ENCODE results near the gene MGAT5.

MGAT5 gene

GRCh38 chr2:134443814-134444480, 190.1 kb downstream of the MGAT5 start:
- no peak overlapping the region for H2BK15ac ChIP-seq (ENCODE audit: low read length)
- H3K4me1 ChIP-seq (ENCODE audit: control insufficient read depth in 2 of 2, insufficient read depth in 1 of 2, low read depth in 1 of 2, low read length in 2 of 2), result peaks cover 0 to 6% of the 10 kb centered on the region in 2 donors
- no peaks in the 10 kb centered on the region for H3K79me1 ChIP-seq (ENCODE audit: low read depth, low read length)
- no peak overlapping the region for H3K4ac ChIP-seq (ENCODE audit: low read length)
- H3K27me3 ChIP-seq (ENCODE audit: control insufficient read depth in 3 of 3, insufficient read depth in 3 of 3, low read depth in 1 of 3, low read length in 3 of 3), result no peaks in the 10 kb centered on the region
- H2BK5ac ChIP-seq (ENCODE audit: low read length), result no peak overlapping the region
- H4K91ac ChIP-seq (ENCODE audit: low read depth, low read length, poor library complexity), result no peak overlapping the region
- no peak overlapping the region for H2BK120ac ChIP-seq (ENCODE audit: low read depth, low read length)
- no peak overlapping the region for H3K4me2 ChIP-seq (ENCODE audit: insufficient read depth, low read length, poor library complexity, severe bottlenecking)
- no peak overlapping the region for H2AFZ ChIP-seq (ENCODE audit: low read length)
- H2AK5ac ChIP-seq (ENCODE audit: low read depth, low read length), result no peak overlapping the region
- no peak for DNase-seq (ENCODE audit: low spot score)
- H3K4me3 ChIP-seq (ENCODE audit: low read length in 2 of 2), result no peak overlapping the region
- no CpG with 5 or more reads among the region's 11 CpGs for WGBS, 2 donors (ENCODE audit: extremely low coverage in 2 of 2, insufficient read length in 2 of 2, insufficient replicate concordance in 1 of 2)
- H2BK12ac ChIP-seq (ENCODE audit: low read length), result no peak overlapping the region
- no peak overlapping the region for H4K8ac ChIP-seq (ENCODE audit: low read depth, low read length)
- no peak overlapping the region for H3K23ac ChIP-seq (ENCODE audit: low read depth, low read length, poor library complexity)
- H3K9me3 ChIP-seq (replicated peaks in 1 of 2; ENCODE audit: control insufficient read depth in 2 of 2, insufficient read depth in 1 of 2, low read depth in 1 of 2, low read length in 2 of 2), result no peaks in the 10 kb centered on the region
- no peak overlapping the region for H3K27ac ChIP-seq (replicated peaks; ENCODE audit: low read length)
- no peak overlapping the region for H3K18ac ChIP-seq (ENCODE audit: low read length)
- H3K36me3 ChIP-seq (replicated peaks in 1 of 2; ENCODE audit: control insufficient read depth in 2 of 2, insufficient read depth in 2 of 2, low read length in 2 of 2), result peaks cover 9 to 35% of the 10 kb centered on the region in 2 donors
- H3K14ac ChIP-seq (ENCODE audit: low read length), result peak overlapping the region; percentile 58
- no peak overlapping the region for H3K9ac ChIP-seq (ENCODE audit: low read depth, low read length, poor library complexity)

GRCh38 chr2:134445116-134445515, 191.2 kb downstream of the MGAT5 start:
- H3K4ac ChIP-seq (ENCODE audit: low read length), result no peak overlapping the region
- no peak overlapping the region for H4K91ac ChIP-seq (ENCODE audit: low read depth, low read length, poor library complexity)
- H3K23ac ChIP-seq (ENCODE audit: low read depth, low read length, poor library complexity), result no peak overlapping the region
- peak overlapping the region; percentile 29 for H3K18ac ChIP-seq (ENCODE audit: low read length)
- peaks cover 0 to 6% of the 10 kb centered on the region in 2 donors for H3K4me1 ChIP-seq (ENCODE audit: control insufficient read depth in 2 of 2, insufficient read depth in 1 of 2, low read depth in 1 of 2, low read length in 2 of 2)
- H2AFZ ChIP-seq (ENCODE audit: low read length), result no peak overlapping the region
- no peak overlapping the region for H2BK120ac ChIP-seq (ENCODE audit: low read depth, low read length)
- H2BK15ac ChIP-seq (ENCODE audit: low read length), result no peak overlapping the region
- H3K4me2 ChIP-seq (ENCODE audit: insufficient read depth, low read length, poor library complexity, severe bottlenecking), result no peak overlapping the region
- H3K4me3 ChIP-seq (ENCODE audit: low read length in 2 of 2), result no peak overlapping the region
- no peak overlapping the region for H2BK5ac ChIP-seq (ENCODE audit: low read length)
- H2BK12ac ChIP-seq (ENCODE audit: low read length), result no peak overlapping the region
- H3K14ac ChIP-seq (ENCODE audit: low read length), result no peak overlapping the region
- no peak overlapping the region for H3K27ac ChIP-seq (replicated peaks; ENCODE audit: low read length)
- H3K9me3 ChIP-seq (replicated peaks in 1 of 2; ENCODE audit: control insufficient read depth in 2 of 2, insufficient read depth in 1 of 2, low read depth in 1 of 2, low read length in 2 of 2), result no peaks in the 10 kb centered on the region
- H3K36me3 ChIP-seq (replicated peaks in 1 of 2; ENCODE audit: control insufficient read depth in 2 of 2, insufficient read depth in 2 of 2, low read length in 2 of 2), result peaks cover 7 to 32% of the 10 kb centered on the region in 2 donors
- H3K79me1 ChIP-seq (ENCODE audit: low read depth, low read length), result no peaks in the 10 kb centered on the region
- no peak overlapping the region for H4K8ac ChIP-seq (ENCODE audit: low read depth, low read length)
- H3K9ac ChIP-seq (ENCODE audit: low read depth, low read length, poor library complexity), result no peak overlapping the region
- WGBS, 2 donors (ENCODE audit: extremely low coverage in 2 of 2, insufficient read length in 2 of 2, insufficient replicate concordance in 1 of 2), result no CpG with 5 or more reads among the region's 4 CpGs
- no peak for DNase-seq (ENCODE audit: low spot score)
- no peak overlapping the region for H2AK5ac ChIP-seq (ENCODE audit: low read depth, low read length)
- H3K27me3 ChIP-seq (ENCODE audit: control insufficient read depth in 3 of 3, insufficient read depth in 3 of 3, low read depth in 1 of 3, low read length in 3 of 3), result no peaks in the 10 kb centered on the region

GRCh38 chr2:134445985-134446382, 192.1 kb downstream of the MGAT5 start:
- Histone ChIP-seq H2AK5ac (ENCODE audit: low read depth, low read length) (no peak overlapping the region), H2BK120ac (ENCODE audit: low read depth, low read length) (no peak overlapping the region), H3K23ac (ENCODE audit: low read depth, low read length, poor library complexity) (no peak overlapping the region), H3K27ac (replicated peaks; ENCODE audit: low read length) (no peak overlapping the region), H3K14ac (ENCODE audit: low read length) (no peak overlapping the region), H2BK15ac (ENCODE audit: low read length) (no peak overlapping the region), H3K4me3 (ENCODE audit: low read length in 2 of 2) (no peak overlapping the region), H3K36me3 (replicated peaks in 1 of 2; ENCODE audit: control insufficient read depth in 2 of 2, insufficient read depth in 2 of 2, low read length in 2 of 2) (peaks cover 7 to 32% of the 10 kb centered on the region in 2 donors), H2BK5ac (ENCODE audit: low read length) (no peak overlapping the region), H3K18ac (ENCODE audit: low read length) (no peak overlapping the region), H3K9ac (ENCODE audit: low read depth, low read length, poor library complexity) (no peak overlapping the region), H2BK12ac (ENCODE audit: low read length) (no peak overlapping the region), H3K79me1 (ENCODE audit: low read depth, low read length) (no peaks in the 10 kb centered on the region), H4K91ac (ENCODE audit: low read depth, low read length, poor library complexity) (no peak overlapping the region), H4K8ac (ENCODE audit: low read depth, low read length) (no peak overlapping the region), H2AFZ (ENCODE audit: low read length) (no peak overlapping the region), H3K4me1 (ENCODE audit: control insufficient read depth in 2 of 2, insufficient read depth in 1 of 2, low read depth in 1 of 2, low read length in 2 of 2) (peaks cover 0 to 6% of the 10 kb centered on the region in 2 donors), H3K4ac (ENCODE audit: low read length) (no peak overlapping the region), H3K27me3 (ENCODE audit: control insufficient read depth in 3 of 3, insufficient read depth in 3 of 3, low read depth in 1 of 3, low read length in 3 of 3) (no peaks in the 10 kb centered on the region), H3K4me2 (ENCODE audit: insufficient read depth, low read length, poor library complexity, severe bottlenecking) (no peak overlapping the region), H3K9me3 (replicated peaks in 1 of 2; ENCODE audit: control insufficient read depth in 2 of 2, insufficient read depth in 1 of 2, low read depth in 1 of 2, low read length in 2 of 2) (no peaks in the 10 kb centered on the region)
- no peak for DNase-seq (ENCODE audit: low spot score)
- no CpG with 5 or more reads among the region's 11 CpGs for WGBS, 2 donors (ENCODE audit: extremely low coverage in 2 of 2, insufficient read length in 2 of 2, insufficient replicate concordance in 1 of 2)

- Histone ChIP-seq H3K4me1 (ENCODE audit: control insufficient read depth in 2 of 2, insufficient read depth in 1 of 2, low read depth in 1 of 2, low read length in 2 of 2) (peaks cover 0 to 6% of the 10 kb centered on the region in 2 donors), H3K27me3 (ENCODE audit: control insufficient read depth in 3 of 3, insufficient read depth in 3 of 3, low read depth in 1 of 3, low read length in 3 of 3) (no peaks in the 10 kb centered on the region), H3K18ac (ENCODE audit: low read length) (no peak overlapping the region), H3K14ac (ENCODE audit: low read length) (no peak overlapping the region), H2BK15ac (ENCODE audit: low read length) (no peak overlapping the region), H2BK12ac (ENCODE audit: low read length) (no peak overlapping the region), H4K8ac (ENCODE audit: low read depth, low read length) (no peak overlapping the region), H2BK5ac (ENCODE audit: low read length) (no peak overlapping the region), H3K4me2 (ENCODE audit: insufficient read depth, low read length, poor library complexity, severe bottlenecking) (no peak overlapping the region), H3K9me3 (replicated peaks in 1 of 2; ENCODE audit: control insufficient read depth in 2 of 2, insufficient read depth in 1 of 2, low read depth in 1 of 2, low read length in 2 of 2) (no peaks in the 10 kb centered on the region), H2BK120ac (ENCODE audit: low read depth, low read length) (no peak overlapping the region), H4K91ac (ENCODE audit: low read depth, low read length, poor library complexity) (no peak overlapping the region), H3K4ac (ENCODE audit: low read length) (no peak overlapping the region), H2AK5ac (ENCODE audit: low read depth, low read length) (no peak overlapping the region), H3K23ac (ENCODE audit: low read depth, low read length, poor library complexity) (no peak overlapping the region), H3K27ac (replicated peaks; ENCODE audit: low read length) (no peak overlapping the region), H3K9ac (ENCODE audit: low read depth, low read length, poor library complexity) (no peak overlapping the region), H2AFZ (ENCODE audit: low read length) (no peak overlapping the region), H3K4me3 (ENCODE audit: low read length in 2 of 2) (no peak overlapping the region), H3K79me1 (ENCODE audit: low read depth, low read length) (no peaks in the 10 kb centered on the region), H3K36me3 (replicated peaks in 1 of 2; ENCODE audit: control insufficient read depth in 2 of 2, insufficient read depth in 2 of 2, low read length in 2 of 2) (peaks cover 7 to 32% of the 10 kb centered on the region in 2 donors)
- no CpG with 5 or more reads among the region's 8 CpGs for WGBS, 2 donors (ENCODE audit: extremely low coverage in 2 of 2, insufficient read length in 2 of 2, insufficient replicate concordance in 1 of 2)
- DNase-seq (ENCODE audit: low spot score), result no peak
Measured at GRCh38 chr2:134446383-134447017, 192.6 kb downstream of the MGAT5 start.
